UCSD-AML1 (cell line): ENCODE measurements around the gene DPY19L2.
"Not testable (repeated sequence)": the region's sequence is repeated elsewhere in the genome, so short reads cannot be mapped to it uniquely, and the experiment has no call there.

Source experiments
- DNase-seq: peaks from one replicate; lab custom pipeline; 2025; ENCODE audit not compliant: unreplicated experiment; lab: John Stamatoyannopoulos, UW

DPY19L2 gene

GRCh38 chr12:63545298-63545916 lies 122.9 kb downstream of the DPY19L2 start:
- DNase-seq, result not testable (repeated sequence)

GRCh38 chr12:63538656-63539055 lies 129.6 kb downstream of the DPY19L2 start:
- not testable (repeated sequence) for DNase-seq

DNA sequence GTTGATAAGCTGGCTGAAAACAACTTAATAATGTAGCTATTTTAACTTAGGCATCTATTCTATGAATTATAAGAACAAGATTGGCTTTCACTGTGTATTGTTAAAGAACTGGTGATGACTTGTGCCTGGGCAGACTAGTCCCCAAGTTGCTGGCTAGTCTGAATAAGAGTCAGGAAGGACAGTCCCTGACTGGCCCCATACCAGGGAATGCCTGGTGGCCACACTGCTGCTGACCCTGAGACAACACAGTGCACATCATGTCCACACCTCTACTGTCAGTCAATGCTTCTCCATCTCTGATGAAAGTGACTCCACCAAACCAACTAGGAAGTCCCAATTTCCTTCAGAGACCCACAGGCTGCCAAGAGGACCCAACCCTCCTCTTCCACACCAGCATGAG lies 130.5 kb downstream of the DPY19L2 start:
- DNase-seq, result not testable (repeated sequence)

DNA sequence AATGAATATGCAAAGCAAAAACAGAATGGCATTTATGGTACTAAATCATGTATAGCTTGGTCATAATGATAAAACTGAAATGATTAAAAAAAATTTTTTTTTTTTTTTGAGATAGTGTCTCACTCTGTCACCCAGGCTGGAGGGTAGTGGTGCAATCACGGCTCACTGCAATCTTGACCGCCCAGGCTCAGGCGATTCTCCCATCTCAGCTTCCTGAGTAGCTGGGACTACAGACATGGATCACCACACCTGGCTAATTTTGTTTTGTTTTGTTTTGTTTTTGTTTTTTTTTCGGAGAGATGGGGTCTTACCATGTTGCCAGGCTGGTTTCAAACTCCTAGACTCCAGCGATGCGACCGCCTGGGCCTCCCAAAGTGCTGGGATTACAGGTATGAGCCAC lies 138.7 kb downstream of the DPY19L2 start:
- DNase-seq, result not testable (repeated sequence)

DNA sequence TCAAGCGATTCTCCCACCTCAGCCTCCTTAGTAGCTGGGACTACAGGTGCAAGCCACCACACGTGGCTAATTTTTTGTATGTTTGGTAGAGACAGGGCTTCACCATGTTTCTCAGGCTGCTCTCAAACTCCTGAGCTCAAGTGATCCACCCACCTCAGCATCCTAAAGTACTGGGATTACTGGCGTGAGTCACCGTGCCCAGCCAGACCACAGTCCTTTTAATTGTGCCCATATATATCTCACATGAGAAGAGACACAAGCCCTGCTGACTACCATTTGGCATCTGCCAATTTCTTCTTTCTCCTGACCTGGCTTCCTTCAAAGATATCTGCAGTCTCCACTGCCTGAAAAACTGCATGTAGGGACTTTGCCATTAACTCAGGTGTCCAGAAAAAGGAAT lies 142.5 kb downstream of the DPY19L2 start:
- no peak for DNase-seq

DNA sequence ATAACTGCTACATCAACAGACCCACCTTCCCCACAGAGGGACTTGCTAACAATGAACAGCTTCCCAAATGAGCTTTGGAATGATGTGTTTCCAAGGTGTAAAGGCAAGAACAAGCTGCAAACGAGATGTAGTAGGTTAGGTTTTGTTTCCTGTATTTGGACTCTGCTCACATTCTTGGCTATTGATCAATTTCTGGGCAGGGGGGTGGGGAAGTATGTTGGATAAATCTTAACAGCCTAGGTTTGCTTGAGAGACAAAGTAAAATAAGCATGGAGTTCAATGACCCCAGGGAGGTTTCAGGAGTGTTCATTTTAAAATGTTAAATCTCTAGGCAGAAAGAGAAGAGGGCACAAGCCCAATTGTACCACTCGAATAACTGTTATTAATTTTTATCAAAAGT lies 146.6 kb downstream of the DPY19L2 start:
- no peak for DNase-seq
